Thymus (tissue), 11 donors: ENCODE measurements around the gene SLC66A2. TPM values are rescaled to one million over a fixed set of nuclear protein-coding genes. Genes with fewer than 3 reads are reported as not detected.

Experiments
- DNase-seq, 9 donors: peaks; one replicate each; pipeline ENCODE4 v3.0.0-alpha.2; 2013; ENCODE audit warnings: low spot score in 9 of 9, low read depth in 6 of 9, missing footprints in 1 of 9
- H3K27ac ChIP-seq, 2 donors: one replicate each; pipeline ENCODE4 v1.5.1; 2013; ENCODE audit warnings: control low read depth in 1 of 2, low read depth in 1 of 2, low read length in 1 of 2, mild to moderate bottlenecking in 1 of 2, moderate library complexity in 1 of 2
- H3K27me3 ChIP-seq, 2 donors: one replicate each; pipeline ENCODE4 v1.5.1; 2013; ENCODE audit warnings: low read length in 1 of 2; ENCODE audit not compliant: control insufficient read depth in 2 of 2, insufficient read depth in 1 of 2
- H3K36me3 ChIP-seq, 2 donors: one replicate each; pipeline ENCODE4 v1.5.1; 2013; ENCODE audit warnings: low read length in 1 of 2, mild to moderate bottlenecking in 1 of 2, moderate library complexity in 1 of 2; ENCODE audit not compliant: control insufficient read depth in 2 of 2, insufficient read depth in 2 of 2
- H3K4me1 ChIP-seq, 2 donors: one replicate each; pipeline ENCODE4 v1.5.1; 2013; ENCODE audit warnings: low read length in 2 of 2; ENCODE audit not compliant: control insufficient read depth in 2 of 2, insufficient read depth in 2 of 2
- H3K4me3 ChIP-seq, 2 donors: one replicate each; pipeline ENCODE4 v1.5.1; 2013; ENCODE audit warnings: low read length in 2 of 2, control low read depth in 1 of 2, mild to moderate bottlenecking in 1 of 2
- H3K9me3 ChIP-seq, 2 donors: one replicate each; pipeline ENCODE4 v1.5.1; 2013; ENCODE audit warnings: low read length in 1 of 2, mild to moderate bottlenecking in 1 of 2; ENCODE audit not compliant: control insufficient read depth in 2 of 2, insufficient read depth in 1 of 2
- WGBS: extraction: QIAGEN DNeasy Blood & Tissue Kit; methylation state at CpG from one replicate; pipeline ENCODE4 v1.1.7; 2013; 5-methylcytosine and 5-hydroxymethylcytosine counted together
- polyA plus RNA-seq: library from polyadenylated mRNA; stranded (reverse); fragments of 200-250 nt; gene quantifications from one replicate; pipeline ENCODE4 v1.2.3, GENCODE V29; 2013
- total RNA-seq: library from RNA; stranded (reverse); fragments of 120-200 nt; gene quantifications from one replicate; pipeline ENCODE4 v1.2.4, GENCODE V29; 2013
- donor health status: healthy.

The SLC66A2 gene
- total and polyA plus RNA-seq, 2 donors, result 19.9 to 91.3 TPM

- peaks cover 12 to 26% of the 10 kb centered on the region in 2 donors for H3K27me3 ChIP-seq
- H3K4me3 ChIP-seq, result no peak overlapping the region
- peaks cover 4 to 22% of the 10 kb centered on the region in 2 donors for H3K36me3 ChIP-seq
- WGBS, result 95% methylated on average over 23 of the region's 23 CpGs
- H3K27ac ChIP-seq, result no peak overlapping the region
- no peak for DNase-seq
- no peaks in the 10 kb centered on the region for H3K9me3 ChIP-seq
- H3K4me1 ChIP-seq, result peaks cover 25 to 36% of the 10 kb centered on the region in 2 donors
These were observed 2.6 kb downstream of the SLC66A2 start for GRCh38 chr18:79948719-79949411.

GRCh38 chr18:79947881-79948610 is 3.4 kb downstream of the SLC66A2 start:
- H3K4me1 ChIP-seq, result peaks cover 27 to 40% of the 10 kb centered on the region in 2 donors
- H3K36me3 ChIP-seq, result peaks cover 5 to 27% of the 10 kb centered on the region in 2 donors
- H3K27ac ChIP-seq, result peak overlapping the region in 1 of 2 donors; percentile 26
- WGBS, result 95% methylated on average over 15 of the region's 15 CpGs
- H3K9me3 ChIP-seq, result no peaks in the 10 kb centered on the region
- H3K27me3 ChIP-seq, result peaks cover 8 to 18% of the 10 kb centered on the region in 2 donors
- DNase-seq, result no peak
- no peak overlapping the region for H3K4me3 ChIP-seq

DNA sequence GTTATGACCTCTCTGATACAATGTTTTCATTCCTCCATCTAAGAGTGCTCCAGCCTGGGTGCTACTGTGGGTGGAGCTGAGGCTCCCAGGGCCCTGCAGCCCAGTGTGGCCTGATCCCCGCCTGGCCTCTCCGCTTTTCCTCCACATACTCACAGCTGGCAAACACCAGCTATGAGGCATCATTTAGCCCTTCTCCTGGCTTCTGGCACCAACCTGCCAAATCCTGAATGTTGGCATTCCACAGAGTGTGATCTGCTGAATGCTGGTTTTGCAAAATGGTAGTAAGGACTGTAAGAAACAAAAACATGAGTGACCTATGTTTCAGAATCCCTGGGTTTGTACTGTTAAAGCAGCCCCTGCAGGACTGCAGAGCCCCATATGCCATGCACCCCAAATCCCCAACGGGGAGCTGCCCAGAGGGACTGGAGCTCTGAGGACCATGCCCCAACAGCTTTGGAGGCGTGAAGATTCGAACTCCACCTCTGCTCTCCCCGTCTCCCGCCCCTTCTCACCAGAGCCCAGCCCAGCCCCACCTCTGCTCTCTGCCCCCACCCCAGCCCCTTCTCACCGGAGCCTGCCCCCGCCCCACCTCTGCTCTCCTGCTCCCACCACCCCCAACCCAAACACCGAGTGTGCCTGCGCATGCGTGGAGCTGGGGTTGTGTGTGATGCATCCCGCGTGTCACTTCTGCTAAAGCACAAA is 4.2 kb downstream of the SLC66A2 start:
- no peak for DNase-seq
- H3K4me1 ChIP-seq, result peaks cover 26 to 40% of the 10 kb centered on the region in 2 donors
- peaks cover 13 to 35% of the 10 kb centered on the region in 2 donors for H3K36me3 ChIP-seq
- no peak overlapping the region for H3K27ac ChIP-seq
- H3K9me3 ChIP-seq, result no peaks in the 10 kb centered on the region
- peaks cover 3 to 10% of the 10 kb centered on the region in 2 donors for H3K27me3 ChIP-seq
- 97% methylated on average over 14 of the region's 14 CpGs for WGBS
- H3K4me3 ChIP-seq, result no peak overlapping the region

DNA sequence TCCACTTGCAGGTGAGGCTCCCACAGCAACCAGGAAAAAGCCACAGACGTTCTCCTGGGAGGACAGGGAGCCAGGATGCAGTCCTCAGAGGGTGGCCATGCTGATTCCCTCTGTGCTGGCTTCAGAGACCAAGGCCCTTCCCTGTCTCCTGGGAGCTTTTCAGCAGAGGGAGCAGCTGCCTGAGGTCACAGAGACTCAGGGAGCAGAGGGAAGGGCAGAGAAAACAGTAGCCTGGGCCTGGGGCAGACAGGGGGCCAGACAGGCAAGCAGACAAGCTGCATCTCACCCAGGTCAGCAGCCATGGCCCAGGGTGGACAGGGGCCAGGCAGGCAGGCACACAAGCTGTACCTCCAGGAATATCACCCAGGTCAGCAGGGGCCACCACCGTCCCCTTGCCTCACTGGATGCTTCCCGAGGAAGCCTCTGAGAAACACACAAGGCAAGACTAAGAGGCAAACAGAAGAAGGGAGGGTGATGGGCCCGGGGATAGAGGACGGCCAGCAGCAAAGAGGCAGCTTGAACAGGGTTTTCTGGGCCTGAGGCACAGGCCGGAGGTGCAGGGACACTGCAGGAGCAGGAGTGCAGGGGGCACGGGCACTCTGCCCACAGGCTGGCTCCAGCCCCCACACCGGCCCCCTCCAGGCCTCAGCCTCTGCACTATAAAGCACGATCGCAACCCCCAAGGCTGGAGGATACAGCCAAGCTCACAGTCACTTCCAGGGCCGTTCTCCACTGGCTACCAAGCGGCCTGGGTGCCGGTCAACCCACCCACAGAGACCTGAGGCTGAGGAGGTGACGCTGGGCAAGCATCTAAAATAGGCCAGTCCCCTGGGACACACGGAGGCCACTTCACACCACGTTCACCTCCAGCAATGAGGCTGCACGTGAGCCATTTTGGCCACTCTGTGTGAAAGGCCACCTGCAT is 6.1 kb downstream of the SLC66A2 start:
- Histone ChIP-seq H3K4me3 (no peak overlapping the region), H3K9me3 (no peaks in the 10 kb centered on the region), H3K27ac (no peak overlapping the region), H3K27me3 (peaks cover 0 to under 1% of the 10 kb centered on the region in 2 donors), H3K4me1 (peaks cover 21 to 40% of the 10 kb centered on the region in 2 donors), H3K36me3 (peaks cover 29 to 49% of the 10 kb centered on the region in 2 donors)
- DNase-seq, result no peak
- WGBS, result 97% methylated on average over 17 of the region's 17 CpGs

DNA sequence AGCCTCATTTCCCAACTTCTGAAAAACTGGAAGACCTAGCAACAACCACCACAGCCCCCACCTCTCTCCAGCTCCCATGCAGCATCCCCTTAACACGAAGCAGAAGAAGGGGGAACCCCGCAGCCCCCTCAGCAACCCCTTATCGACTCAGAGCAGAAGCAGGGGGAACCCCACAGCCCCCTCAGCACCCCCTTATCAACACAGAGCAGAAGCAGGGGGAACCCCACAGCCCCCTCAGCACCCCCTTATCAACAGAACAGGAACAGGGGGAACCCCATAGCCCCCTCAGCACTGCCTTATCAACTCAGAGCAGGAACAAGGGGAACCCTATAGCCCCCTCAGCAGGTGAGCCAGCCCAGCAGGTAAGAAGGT is 6.7 kb downstream of the SLC66A2 start:
- no peak overlapping the region for H3K27ac ChIP-seq
- no peaks in the 10 kb centered on the region for H3K27me3 ChIP-seq
- WGBS, result 37% methylated on average over 3 of the region's 3 CpGs
- H3K4me1 ChIP-seq, result peaks cover 15 to 34% of the 10 kb centered on the region in 2 donors
- no peaks in the 10 kb centered on the region for H3K9me3 ChIP-seq
- peaks cover 32 to 49% of the 10 kb centered on the region in 2 donors for H3K36me3 ChIP-seq
- no peak for DNase-seq
- H3K4me3 ChIP-seq, result no peak overlapping the region

GRCh38 chr18:79944126-79944731 is 7.2 kb downstream of the SLC66A2 start:
- DNase-seq, result peak in 4 of 9 donors; percentile 51 to 70 (median 63)
- no peaks in the 10 kb centered on the region for H3K27me3 ChIP-seq
- peak overlapping the region in 1 of 2 donors; percentile 60 for H3K27ac ChIP-seq
- WGBS, result 33% methylated on average over 11 of the region's 11 CpGs
- peaks cover 32 to 49% of the 10 kb centered on the region in 2 donors for H3K36me3 ChIP-seq
- peaks cover 15 to 31% of the 10 kb centered on the region in 2 donors for H3K4me1 ChIP-seq
- no peak overlapping the region for H3K4me3 ChIP-seq
- no peaks in the 10 kb centered on the region for H3K9me3 ChIP-seq

DNA sequence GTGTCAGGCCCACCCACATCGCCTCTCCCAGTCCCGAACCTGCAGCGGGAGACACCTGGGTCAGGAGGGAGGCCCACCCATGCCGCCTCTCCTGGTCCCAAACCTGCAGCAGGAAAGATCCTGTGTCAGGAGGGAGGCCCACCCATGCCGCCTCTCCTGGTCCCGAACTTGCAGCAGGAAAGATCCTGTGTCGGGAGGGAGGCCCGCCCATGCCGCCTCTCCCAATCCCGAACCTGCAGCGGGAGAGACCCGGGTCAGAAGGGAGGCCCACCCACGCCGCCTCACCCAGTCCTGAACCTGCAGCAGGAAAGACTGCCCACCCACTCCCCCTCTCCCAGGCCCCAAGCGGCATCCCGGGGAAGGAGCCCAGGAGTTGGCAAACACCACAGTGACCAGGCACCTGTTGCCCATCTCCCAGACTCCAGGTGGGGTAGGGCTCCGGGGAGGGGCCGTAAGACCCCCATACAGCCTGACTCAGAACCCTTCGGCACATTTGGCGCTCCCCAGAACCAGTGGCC is 7.8 kb downstream of the SLC66A2 start:
- 96% methylated on average over 20 of the region's 20 CpGs for WGBS
- no peak for DNase-seq
- Histone ChIP-seq H3K27me3 (no peaks in the 10 kb centered on the region), H3K27ac (peak overlapping the region in 1 of 2 donors; percentile 60), H3K9me3 (no peaks in the 10 kb centered on the region), H3K4me3 (no peak overlapping the region), H3K4me1 (peaks cover 12 to 27% of the 10 kb centered on the region in 2 donors), H3K36me3 (peaks cover 28 to 44% of the 10 kb centered on the region in 2 donors)
